Coronary artery (tissue), 2 donors: ENCODE results near the gene MAP7D3.

ENCODE experiments used
- DNase-seq: peaks from one replicate; pipeline ENCODE4 v3.0.0-alpha.2; 2017; ENCODE audit warnings: low spot score
- H3K27ac ChIP-seq, 2 donors: fragments of 200-600 bp; sonication (generic); one replicate each; pipeline ENCODE4 v1.5.1; 2016 to 2019
- H3K4me3 ChIP-seq: fragments of 200-600 bp; sonication (generic); 2 replicates; pipeline ENCODE4 v1.5.1; 2016; ENCODE audit warnings: mild to moderate bottlenecking, moderate library complexity
- CTCF ChIP-seq: fragments of 200-600 bp; sonication (generic); IDR thresholded peaks from one replicate; pipeline ENCODE4 v1.5.1; 2019; ENCODE audit warnings: antibody characterized with exemption

The MAP7D3 gene

GRCh38 chrX:136186023-136186413 lies 65.2 kb downstream of the MAP7D3 start:
- Histone ChIP-seq H3K4me3 (peak overlapping the region; percentile 0), H3K27ac (peak overlapping the region; percentile 57 to 60)
- no peak for TF ChIP-seq CTCF
- DNase-seq = no peak

GRCh38 chrX:136185401-136186022 lies 65.7 kb downstream of the MAP7D3 start:
- DNase-seq = no peak
- Histone ChIP-seq H3K27ac (peak overlapping the region; percentile 57 to 60), H3K4me3 (peak overlapping the region; percentile 0)
- no peak for TF ChIP-seq CTCF

GRCh38 chrX:136183917-136184316 lies 67.3 kb downstream of the MAP7D3 start:
- peak overlapping the region; percentile 21 to 39 for H3K27ac ChIP-seq
- no peak for TF ChIP-seq CTCF
- DNase-seq = no peak
- H3K4me3 ChIP-seq = no peak overlapping the region

GRCh38 chrX:136183172-136183571 lies 68.0 kb downstream of the MAP7D3 start:
- no peak for TF ChIP-seq CTCF
- Histone ChIP-seq H3K4me3 (no peak overlapping the region), H3K27ac (peak overlapping the region; percentile 23 to 39)
- no peak for DNase-seq

GRCh38 chrX:136182414-136182813 lies 68.8 kb downstream of the MAP7D3 start:
- H3K4me3 ChIP-seq = no peak overlapping the region
- H3K27ac ChIP-seq = peak overlapping the region; percentile 23 to 40
- TF ChIP-seq CTCF = no peak
- DNase-seq = no peak

GRCh38 chrX:136179133-136179532 lies 72.1 kb downstream of the MAP7D3 start:
- TF ChIP-seq CTCF = no peak
- no peak overlapping the region for H3K4me3 ChIP-seq
- DNase-seq = no peak
- H3K27ac ChIP-seq = peak overlapping the region; percentile 40 to 73

GRCh38 chrX:136176399-136176825 lies 74.8 kb downstream of the MAP7D3 start:
- DNase-seq = peak; percentile 85
- Histone ChIP-seq H3K27ac (peak overlapping the region; percentile 73 to 82), H3K4me3 (peak overlapping the region; percentile 22)
- no peak for TF ChIP-seq CTCF
